ENCODE measurements around the gene PCNP.
"Not testable (repeated sequence)": the region's sequence is repeated elsewhere in the genome, so short reads cannot be mapped to it uniquely, and the experiment has no call there.

Gene PCNP

GRCh38 chr3:101567528-101568317 is 6.3 kb upstream of the PCNP start:
- DNase-seq = no peak

- DNase-seq = no peak
Measured at GRCh38 chr3:101571028-101571895, 2.7 kb upstream of the PCNP start.

- peak in 1 of 2 experiments; percentile 69 for DNase-seq
Measured at GRCh38 chr3:101574388-101575112, 570 bp downstream of the PCNP start.

GRCh38 chr3:101577286-101577685 is 3.3 kb downstream of the PCNP start:
- no peak for DNase-seq

- DNase-seq = no peak
Measured at GRCh38 chr3:101588616-101589015, 14.6 kb downstream of the PCNP start.

GRCh38 chr3:101591071-101591470 is 17.1 kb downstream of the PCNP start:
- DNase-seq = no peak

GRCh38 chr3:101602731-101603130 is 28.8 kb downstream of the PCNP start:
- DNase-seq = no peak

- DNase-seq = no peak
Measured at GRCh38 chr3:101603184-101603583, 29.2 kb downstream of the PCNP start.

- DNase-seq = not testable (repeated sequence)
Measured at GRCh38 chr3:101605398-101605797, 31.4 kb downstream of the PCNP start.

GRCh38 chr3:101611023-101611422 is 37.0 kb downstream of the PCNP start:
- no peak for DNase-seq

GRCh38 chr3:101613014-101613413 is 39.0 kb downstream of the PCNP start:
- not testable (repeated sequence) for DNase-seq

- no peak for DNase-seq
Measured at GRCh38 chr3:101615525-101615924, 41.5 kb downstream of the PCNP start.

- no peak for DNase-seq
Measured at GRCh38 chr3:101617478-101617877, 43.5 kb downstream of the PCNP start.

- no peak for DNase-seq
Measured at GRCh38 chr3:101618726-101619125, 44.7 kb downstream of the PCNP start.

- no peak for DNase-seq
Measured at GRCh38 chr3:101619734-101620133, 45.8 kb downstream of the PCNP start.

GRCh38 chr3:101623656-101624055 is 49.7 kb downstream of the PCNP start:
- DNase-seq = no peak

GRCh38 chr3:101624857-101625256 is 50.9 kb downstream of the PCNP start:
- DNase-seq = no peak

- DNase-seq = no peak
Measured at GRCh38 chr3:101625879-101626278, 51.9 kb downstream of the PCNP start.

- no peak for DNase-seq
Measured at GRCh38 chr3:101629219-101629618, 55.2 kb downstream of the PCNP start.

GRCh38 chr3:101631098-101631796 is 57.3 kb downstream of the PCNP start:
- no peak for DNase-seq

- not testable (repeated sequence) for DNase-seq
Measured at GRCh38 chr3:101631959-101632358, 58.0 kb downstream of the PCNP start.

GRCh38 chr3:101632586-101632985 is 58.6 kb downstream of the PCNP start:
- DNase-seq = no peak

GRCh38 chr3:101633186-101633585 is 59.2 kb downstream of the PCNP start:
- DNase-seq = no peak
